HG03457 (cell line): ENCODE data around the gene MKRN2.
A peak's percentile ranks its signal among the peaks of the same experiment; 100 is the strongest.
"Not testable (repeated sequence)": the region's sequence is repeated elsewhere in the genome, so short reads cannot be mapped to it uniquely, and the experiment has no call there.

Experiments
- ATAC-seq: cut with Tn5 transposase; IDR thresholded peaks from one replicate; pipeline ENCODE4 v1.9.1; 2021; ENCODE audit warnings: moderate number of reproducible peaks; ENCODE audit not compliant: unreplicated experiment

MKRN2 gene, protein sequence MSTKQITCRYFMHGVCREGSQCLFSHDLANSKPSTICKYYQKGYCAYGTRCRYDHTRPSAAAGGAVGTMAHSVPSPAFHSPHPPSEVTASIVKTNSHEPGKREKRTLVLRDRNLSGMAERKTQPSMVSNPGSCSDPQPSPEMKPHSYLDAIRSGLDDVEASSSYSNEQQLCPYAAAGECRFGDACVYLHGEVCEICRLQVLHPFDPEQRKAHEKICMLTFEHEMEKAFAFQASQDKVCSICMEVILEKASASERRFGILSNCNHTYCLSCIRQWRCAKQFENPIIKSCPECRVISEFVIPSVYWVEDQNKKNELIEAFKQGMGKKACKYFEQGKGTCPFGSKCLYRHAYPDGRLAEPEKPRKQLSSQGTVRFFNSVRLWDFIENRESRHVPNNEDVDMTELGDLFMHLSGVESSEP

DNA sequence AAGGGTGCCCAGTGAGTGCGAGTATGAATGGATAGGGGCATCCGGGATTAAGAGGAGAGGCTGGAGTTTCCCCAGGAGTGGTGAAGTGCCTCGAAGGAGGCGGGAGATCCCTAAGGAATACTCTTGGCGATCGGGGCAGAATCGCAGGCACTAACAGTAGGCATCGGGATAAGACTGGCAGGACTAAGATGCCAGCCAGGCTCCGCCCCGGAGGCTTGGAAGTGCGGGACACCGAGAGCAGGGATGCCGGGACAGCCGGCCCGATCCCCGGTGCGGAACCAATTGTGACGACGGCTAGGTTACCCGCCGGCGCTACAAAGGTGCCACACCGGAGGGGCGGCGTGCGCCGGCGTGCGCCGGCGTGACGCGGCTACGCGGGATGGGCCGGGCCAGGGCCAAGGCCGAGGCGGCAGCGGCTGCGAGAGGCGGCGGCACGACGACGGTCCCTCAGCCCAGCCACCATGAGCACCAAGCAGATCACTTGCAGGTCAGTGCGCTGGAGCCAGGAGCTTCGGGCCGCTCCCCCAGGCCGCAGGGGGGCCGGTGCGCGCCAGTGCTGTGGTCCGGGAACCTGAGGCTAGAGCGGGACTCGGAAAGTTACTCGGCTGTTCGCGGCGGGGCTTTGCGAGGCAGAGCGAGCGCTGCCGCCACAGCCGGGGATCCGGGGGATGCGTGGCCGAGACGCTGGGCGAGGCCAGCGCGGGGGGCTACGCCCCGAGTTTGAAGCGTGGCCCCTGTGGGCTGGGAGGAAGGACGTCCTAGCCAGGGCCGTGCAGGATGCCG is at the start of gene MKRN2:
TSS of gene MKRN2 (plus strand) at position 398 of the 783 bp plus-strand sequence. CDS start at position 462, 64 bp downstream.
- peak; percentile 76 for ATAC-seq

DNA sequence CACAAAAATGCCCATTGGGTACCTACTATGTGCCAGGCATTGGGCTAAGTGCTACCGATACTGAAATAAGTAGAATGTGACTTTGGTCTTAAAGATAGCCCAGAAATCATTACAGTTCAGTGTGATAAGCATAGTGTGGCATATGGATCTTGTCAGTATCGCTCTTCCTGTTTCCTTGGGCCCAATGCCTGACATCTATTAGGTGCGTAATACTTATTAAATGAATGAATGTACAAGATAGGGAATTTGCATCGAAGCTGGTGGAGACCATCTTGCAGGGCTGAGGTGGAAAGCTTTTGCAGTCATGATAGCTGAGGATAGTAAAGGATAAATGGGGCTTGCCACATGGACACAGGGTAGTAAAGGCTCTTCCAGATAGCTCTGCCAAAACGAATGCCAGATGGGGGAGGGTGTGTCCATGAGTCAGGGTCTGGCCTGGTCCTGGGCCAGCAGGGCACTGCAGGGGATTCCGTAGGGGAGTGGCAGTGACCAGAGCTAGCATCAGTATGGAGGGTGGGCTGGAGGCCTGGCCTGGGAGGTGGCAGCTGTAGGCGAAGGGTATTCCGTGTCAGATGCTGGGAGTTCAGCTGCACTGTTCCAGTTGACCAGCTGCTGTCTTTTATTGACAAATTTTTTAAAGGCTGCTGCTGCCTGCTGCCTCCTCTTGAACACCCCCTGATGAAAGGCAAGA is 49.2 kb upstream of the MKRN2 start:
- no peak for ATAC-seq

DNA sequence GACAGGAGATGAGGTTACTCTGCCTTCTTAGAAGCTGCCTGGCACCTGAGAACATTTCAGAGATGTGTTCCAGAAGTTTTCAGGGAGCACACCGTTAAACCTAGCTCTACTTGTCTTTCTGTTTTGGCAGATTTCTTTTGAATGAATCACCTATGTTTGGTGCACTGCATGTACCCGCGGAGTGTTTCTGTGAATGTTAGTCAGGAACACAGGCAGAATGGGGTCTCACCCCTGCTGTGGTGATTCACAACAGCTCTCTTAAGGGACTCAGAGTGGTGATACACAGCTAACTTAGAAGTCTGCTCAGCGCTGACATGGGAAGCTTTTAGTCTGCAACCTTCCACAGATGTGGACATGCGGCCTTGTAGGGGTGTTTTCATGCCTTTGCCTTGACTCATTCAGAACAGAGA is 48.6 kb upstream of the MKRN2 start:
- ATAC-seq, result no peak

DNA sequence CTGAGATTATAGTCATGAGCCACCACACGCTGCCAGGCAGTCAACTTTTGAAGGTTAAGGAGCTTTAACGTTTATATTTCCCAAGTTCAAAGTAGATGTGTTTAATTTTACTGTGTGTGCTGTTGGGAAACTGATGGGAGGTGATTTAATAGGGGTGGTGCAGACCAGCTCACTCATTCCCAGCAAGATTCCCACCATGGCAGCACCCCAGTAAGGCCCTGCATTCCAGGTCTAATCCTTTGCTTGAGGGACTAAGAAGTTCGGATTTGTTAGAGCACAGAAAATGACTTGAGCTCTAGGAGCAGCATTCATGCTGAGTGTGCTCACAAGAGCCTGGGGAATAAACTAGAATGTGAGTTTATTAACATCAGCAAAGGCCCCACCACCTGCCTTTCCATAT is 47.4 kb upstream of the MKRN2 start:
- ATAC-seq, result no peak

DNA sequence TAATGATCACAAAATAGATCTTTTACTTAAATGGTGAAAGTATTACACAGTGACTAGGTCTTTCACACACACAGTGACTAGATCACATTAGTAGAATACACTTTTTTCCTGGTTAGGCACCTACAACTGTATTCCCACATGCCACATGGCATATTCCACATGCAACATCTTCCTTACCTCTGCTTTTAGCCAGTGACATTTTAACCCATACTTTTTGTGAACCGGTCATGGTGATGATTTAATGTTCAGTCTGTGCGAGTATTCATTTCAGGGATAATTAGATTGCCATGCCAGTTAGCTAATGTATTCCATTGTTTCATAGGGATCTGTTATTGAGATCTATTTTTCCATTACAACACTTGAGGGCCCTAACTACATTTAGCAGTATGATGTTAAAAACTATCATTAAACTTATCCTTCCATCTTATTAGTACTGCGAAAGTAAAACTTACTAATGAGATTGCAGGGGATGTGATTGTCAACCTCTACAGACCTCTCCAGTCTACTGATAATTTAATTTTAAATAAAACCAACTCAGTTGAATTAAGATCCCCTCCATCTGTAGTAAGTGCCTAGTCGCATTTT is 44.3 kb upstream of the MKRN2 start:
- ATAC-seq, result no peak

DNA sequence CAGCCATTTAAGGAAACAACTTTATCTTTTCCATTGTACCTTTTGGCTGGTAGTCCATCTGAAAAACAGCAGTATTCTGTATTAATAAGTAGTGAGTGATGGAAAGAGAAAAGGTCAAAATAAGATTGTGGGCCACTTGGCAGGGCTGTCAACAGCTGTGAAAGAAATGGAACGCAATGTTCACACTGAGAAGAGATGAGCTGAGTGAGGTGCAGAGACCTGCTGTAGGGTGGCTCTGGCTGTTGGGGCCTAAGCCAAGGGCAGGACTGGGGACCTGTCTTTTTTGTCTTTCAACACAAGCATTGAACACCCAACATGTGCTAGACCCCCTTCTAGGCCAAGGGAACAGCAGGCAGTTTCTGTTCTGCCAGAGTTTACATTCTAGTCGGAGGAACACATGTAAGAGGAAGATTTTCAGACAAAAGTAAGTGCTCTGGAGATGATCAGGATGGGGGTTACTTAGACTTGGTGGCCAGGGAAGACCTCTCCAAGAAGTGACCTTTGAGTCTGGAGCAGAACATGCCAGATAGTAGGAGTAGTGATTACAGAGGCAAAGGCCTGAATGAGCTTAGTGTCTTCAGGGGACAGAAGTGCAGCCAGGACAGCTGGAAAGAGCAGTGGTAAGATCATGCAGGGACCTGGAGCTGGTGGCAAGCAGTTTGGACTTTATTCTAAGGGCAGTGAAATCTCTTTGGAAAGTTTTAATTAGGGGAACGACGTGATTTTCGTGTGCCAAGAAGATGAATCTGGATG is 43.0 kb upstream of the MKRN2 start:
- no peak for ATAC-seq

DNA sequence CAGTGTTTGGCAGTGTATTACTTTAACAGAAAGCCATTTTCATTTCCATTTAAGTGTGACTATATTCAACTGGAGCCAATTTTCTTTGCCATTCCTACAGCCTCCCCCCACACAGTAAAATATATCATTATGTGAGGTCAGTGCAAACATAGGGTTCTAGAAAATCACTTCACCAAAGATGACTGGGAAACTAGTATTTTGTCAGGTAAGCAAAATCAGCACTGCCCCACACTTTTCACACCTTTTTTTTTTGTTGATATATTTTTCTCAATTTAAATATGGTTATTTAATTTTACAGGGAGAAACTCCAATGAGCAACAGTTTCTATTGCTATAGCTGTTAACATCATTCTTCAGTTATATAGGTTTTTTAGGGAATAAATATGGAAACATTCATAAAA is 41.3 kb upstream of the MKRN2 start:
- no peak for ATAC-seq

DNA sequence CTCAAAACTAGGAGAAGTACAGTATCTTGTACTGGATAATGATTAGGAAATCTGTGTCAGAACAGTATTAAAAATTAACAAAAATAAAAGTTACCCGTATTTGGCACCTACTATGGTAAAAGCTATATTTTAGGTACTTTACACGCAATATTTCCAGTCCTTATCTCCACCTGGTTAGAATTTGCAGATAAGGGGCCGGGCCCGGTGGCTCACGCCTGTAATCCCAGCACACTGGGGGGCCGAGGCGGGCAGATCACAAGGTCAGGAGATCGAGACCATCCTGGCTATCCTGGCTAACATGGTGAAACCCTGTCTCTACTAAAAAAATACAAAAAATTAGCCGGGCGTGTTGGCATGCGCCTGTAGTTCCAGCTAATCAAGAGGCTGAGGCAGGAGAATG is 40.0 kb upstream of the MKRN2 start:
- no peak for ATAC-seq

DNA sequence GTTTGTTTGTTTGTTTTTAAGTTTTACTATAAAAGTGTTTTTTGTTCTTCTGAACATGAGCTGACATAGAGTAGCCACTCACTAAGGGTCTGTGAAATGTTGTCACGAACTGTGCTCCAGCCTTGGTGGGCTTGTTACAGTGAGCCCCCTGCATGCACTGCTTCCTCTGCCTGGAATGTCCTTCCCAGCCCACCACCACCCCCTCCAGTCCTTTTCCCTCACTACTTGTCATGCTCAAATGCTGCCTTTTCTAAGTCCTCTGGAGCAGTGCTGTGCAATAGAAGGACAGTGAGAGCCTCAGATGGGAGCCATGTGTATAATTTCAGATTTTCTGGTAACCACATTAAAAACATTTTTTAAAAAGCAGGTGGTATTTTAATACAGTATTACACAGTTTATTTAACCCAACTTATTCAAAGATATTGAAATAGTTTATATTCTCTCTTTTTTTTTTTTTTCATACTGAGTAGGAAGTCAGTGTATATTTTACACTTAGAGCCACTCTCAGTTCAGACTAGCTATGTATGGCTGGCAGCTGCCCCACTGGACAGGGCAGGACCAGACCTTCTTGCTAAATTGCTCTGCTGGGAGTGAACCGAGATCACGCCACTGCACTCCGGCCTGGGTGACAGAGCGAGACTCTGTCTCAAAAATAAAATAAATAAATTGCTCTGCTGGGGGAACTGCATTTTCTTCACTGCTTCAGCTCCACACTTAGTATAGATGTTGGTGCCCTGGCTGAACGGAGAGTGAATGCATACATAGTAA is 38.4 kb upstream of the MKRN2 start:
- no peak for ATAC-seq

DNA sequence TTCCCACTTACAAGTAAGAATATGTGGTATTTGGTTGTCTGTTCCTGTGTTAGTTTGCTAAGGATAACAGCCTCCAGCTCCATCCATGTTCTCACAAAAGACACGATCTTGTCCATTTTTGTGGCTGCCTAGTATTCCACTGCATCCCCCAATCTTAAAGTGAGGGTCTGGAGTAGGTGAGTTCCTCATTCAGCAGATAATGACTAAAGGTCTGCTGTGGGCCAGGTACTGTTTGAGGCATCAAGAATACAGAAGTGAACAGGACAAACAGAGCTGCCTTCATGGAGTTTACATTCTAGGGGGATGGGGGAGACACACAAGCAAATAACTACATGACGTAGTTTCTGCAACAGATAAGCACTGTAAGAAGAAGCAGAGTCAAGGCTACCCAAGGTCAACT is 35.9 kb upstream of the MKRN2 start:
- ATAC-seq, result no peak

DNA sequence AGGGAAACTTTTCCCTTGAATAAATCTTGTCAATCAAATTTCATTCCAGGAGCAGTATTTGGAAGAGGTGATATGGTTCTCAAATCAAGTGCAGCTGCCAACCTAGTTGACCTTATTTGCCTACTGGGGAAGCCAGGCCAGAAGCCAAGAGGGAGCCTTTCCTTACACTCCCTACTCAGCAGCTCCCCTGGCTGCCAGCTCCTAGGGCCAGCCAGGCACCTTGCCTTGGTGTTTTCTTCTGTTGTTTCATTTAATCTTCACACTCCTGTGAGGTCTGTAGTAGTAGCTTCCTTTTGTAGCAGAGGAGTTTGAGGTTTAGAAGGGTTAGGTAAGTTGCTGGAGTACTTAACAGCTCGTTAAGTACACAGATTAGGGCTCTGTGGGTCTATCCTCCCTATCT is 34.2 kb upstream of the MKRN2 start:
- no peak for ATAC-seq

DNA sequence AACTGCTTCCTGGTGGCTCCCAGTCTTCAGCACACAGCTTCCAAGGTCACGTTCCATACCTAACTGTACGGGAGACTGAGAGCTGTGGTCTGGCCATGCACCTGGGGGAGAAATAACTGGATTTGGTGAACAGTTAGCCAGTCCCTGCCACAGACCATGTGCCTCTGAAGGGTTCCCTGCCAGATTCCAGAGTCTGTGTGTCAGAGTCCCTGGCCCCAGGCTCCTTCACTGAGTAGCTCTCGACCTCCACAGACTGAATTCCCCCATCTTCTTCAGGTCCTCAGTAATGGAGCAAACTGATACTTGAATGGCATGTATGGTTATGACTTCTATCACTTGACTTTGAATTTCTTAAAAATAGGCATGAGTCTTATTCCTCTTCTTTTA is 29.1 kb upstream of the MKRN2 start:
- ATAC-seq, result no peak

DNA sequence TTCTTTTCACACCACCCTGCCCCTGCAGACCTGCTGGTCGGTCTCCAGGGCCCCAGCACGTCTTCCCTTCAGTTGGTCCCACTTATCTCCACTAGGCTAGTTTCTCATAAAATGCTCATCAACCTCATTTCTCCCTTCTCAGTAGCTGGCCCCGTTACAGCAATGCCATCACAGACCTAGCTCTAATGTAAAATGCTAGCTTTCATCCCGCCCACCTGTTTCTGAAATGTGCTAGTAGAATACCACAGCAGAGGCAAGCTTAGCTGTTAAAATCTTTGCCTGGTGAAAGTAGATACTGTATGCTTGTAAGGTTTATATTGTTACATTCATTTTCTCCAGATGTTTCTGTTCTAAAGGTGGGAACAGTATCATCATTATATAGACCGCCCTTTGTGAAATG is 24.7 kb upstream of the MKRN2 start:
- no peak for ATAC-seq

DNA sequence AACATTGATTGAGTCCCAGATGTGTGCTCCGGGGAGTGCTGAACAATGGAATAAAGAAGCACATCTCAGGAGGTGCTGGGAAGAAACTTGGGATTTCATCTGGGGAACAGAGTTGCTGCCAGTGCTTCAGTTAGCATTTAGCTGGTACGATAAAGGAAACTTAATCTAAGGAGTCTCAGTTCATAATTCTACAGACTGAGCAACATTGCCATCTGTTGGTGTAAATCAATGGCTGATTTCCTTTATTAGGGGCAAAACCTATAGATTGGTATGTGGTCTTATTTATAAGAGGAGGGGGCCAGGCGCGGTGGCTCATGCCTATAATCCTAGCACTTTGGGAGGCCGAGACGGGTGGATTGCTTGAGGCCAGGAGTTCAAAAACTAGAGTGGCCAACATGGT is 20.5 kb upstream of the MKRN2 start:
- ATAC-seq, result no peak

DNA sequence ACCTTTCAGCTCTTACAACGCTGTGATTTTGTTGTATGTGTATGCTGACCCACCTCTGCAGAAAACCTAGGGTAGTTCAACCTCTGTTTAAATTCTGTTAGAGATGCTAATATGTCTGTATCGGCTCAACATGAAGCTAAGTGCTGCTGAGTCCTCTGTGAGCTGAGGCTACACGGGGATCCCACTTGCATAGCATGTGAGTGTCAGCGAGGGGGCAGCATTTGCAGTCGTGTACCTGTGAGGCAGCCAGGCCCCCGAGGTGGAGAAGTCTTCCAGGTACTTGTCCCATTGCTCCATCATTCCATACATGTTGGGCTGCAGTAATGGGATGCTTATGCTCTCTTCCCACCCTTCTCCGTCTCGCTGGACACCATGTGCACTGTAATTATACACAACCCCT is 15.3 kb upstream of the MKRN2 start:
- no peak for ATAC-seq

DNA sequence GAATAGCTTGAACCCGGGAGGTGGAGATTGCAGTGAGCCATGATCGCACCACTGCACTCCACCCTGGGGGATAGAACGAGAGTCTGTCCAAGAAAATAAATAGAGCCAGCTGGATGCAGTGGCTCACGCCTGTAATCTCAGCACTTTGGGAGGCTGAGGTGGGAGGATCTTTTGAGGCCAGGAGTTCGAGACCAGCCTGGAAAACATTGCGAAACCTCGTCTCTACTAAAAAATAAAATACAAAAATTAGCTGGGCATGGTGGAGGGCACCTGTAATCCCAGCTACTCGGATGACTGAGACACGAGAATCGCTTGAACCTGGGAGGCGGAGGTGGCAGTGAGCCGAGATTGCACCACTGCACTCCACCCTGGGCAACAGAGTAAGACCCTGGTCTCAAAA is 13.4 kb upstream of the MKRN2 start:
- not testable (repeated sequence) for ATAC-seq

DNA sequence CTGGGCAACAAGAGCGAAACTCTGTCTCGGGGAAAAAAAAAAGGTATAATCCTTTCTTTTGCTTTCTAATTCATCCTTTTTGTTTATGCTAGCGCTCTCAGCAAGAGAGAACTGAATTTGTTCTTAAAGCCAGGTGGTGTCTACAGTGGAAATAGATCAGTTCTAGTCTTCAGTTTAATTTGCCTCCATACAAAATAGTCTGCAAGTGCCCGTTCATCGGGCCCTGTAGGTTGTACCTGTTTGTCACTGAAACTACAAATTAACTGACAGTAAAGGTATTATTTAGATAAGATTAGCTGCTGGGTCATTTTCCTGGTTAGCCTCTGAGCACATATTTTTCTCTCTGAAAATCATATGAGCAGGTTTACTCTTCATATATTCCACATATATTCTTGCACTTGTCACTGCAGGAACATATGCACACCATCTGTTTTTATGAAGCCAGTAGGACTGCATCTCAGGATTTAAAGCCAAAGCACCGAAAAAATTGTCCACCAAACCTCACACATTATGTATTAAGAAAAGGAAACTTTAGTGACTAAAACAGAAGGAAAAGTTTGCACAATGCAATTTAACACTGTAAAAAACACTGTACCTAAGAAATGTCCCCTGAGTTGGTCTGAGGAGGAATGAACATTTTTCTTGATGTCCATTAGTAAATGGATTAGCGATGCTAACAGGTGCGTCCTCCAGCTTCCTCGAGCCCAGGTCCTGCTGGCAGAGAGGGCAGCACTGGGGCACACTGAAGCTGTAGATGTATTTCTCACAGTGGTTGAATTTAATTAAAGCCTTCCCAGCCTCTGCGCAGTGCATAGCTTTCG is 12.0 kb upstream of the MKRN2 start:
- no peak for ATAC-seq

DNA sequence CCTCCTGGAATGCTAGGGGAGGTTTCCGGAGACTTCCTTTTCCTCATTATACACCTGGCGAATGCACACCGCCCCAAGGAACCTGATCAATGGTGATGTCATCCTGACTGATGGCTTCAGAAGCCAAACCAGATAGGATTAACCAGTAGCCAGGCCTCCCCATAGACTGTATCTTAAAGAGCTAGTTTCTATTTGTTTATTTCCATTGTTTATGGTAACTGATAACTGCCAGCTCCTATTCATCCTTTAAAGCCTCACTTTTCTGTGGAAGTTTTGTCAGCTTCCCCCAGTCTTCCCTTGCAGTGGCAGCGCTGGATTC is 11.5 kb upstream of the MKRN2 start, which contains the start of gene MKRN2OS:
TSS of gene MKRN2OS (minus strand) at position 27 of the 319 bp plus-strand sequence. CDS start 35 bp downstream, outside the sequence.
- ATAC-seq, result no peak
